Vagina (tissue), 2 donors: ENCODE measurements around the gene CORIN.

Experiments used
- POLR2A ChIP-seq, 2 donors: fragments of 450-650 bp; IDR thresholded peaks; one replicate each; pipeline ENCODE4 v1.6.1; 2017; ENCODE audit warnings: antibody characterized with exemption in 2 of 2, mild to moderate bottlenecking in 2 of 2, moderate library complexity in 2 of 2
- POLR2AphosphoS5 ChIP-seq, 2 donors: sonication (generic); formaldehyde crosslinking; IDR thresholded peaks; one replicate each; pipeline ENCODE4 v1.9.0; 2017; ENCODE audit warnings: antibody characterized with exemption in 2 of 2, mild to moderate bottlenecking in 2 of 2, low read depth in 1 of 2; ENCODE audit not compliant: insufficient read depth in 1 of 2
- TF ChIP-seq, protein P1 (sequence below), 3 experiments: fragments of 450-650 bp in 2 of 3; fragments of 200-600 bp in 1 of 3; sonication (generic) in 1 of 3; IDR thresholded peaks; one replicate each; pipeline ENCODE4 v1.5.1; 2017 to 2019; ENCODE audit warnings: antibody characterized with exemption in 3 of 3, mild to moderate bottlenecking in 2 of 3, moderate library complexity in 2 of 3

DNA sequence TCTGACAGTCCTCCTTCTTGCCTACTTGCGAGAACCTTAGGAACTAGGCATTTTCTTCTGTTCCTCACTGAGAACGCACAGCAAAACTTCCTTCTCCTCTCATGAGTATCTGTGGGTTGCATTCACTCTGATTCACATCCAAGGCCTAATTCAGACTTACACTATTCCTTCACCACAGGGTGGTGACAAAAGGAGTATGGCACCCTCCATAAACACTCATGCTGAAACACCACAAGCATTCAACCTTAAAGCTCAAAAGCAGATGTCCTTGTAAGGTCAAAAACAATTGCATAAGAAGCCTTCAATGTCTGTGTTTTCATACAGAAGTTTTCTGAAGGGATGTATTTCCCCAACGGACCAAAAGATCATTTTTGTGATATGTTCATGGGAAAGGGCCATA, 147.3 kb downstream of the CORIN start:
- TF ChIP-seq POLR2A (IDR thresholded peaks at IDR 0.05) (no peak), POLR2AphosphoS5 (IDR thresholded peaks at IDR 0.05; ENCODE audit: insufficient read depth in 1 of 2, low read depth in 1 of 2) (no peak)
- TF ChIP-seq, protein P1, sequence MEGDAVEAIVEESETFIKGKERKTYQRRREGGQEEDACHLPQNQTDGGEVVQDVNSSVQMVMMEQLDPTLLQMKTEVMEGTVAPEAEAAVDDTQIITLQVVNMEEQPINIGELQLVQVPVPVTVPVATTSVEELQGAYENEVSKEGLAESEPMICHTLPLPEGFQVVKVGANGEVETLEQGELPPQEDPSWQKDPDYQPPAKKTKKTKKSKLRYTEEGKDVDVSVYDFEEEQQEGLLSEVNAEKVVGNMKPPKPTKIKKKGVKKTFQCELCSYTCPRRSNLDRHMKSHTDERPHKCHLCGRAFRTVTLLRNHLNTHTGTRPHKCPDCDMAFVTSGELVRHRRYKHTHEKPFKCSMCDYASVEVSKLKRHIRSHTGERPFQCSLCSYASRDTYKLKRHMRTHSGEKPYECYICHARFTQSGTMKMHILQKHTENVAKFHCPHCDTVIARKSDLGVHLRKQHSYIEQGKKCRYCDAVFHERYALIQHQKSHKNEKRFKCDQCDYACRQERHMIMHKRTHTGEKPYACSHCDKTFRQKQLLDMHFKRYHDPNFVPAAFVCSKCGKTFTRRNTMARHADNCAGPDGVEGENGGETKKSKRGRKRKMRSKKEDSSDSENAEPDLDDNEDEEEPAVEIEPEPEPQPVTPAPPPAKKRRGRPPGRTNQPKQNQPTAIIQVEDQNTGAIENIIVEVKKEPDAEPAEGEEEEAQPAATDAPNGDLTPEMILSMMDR (IDR thresholded peaks at IDR 0.05), result no peak
